Left ventricle myocardium inferior (tissue), 1 donor: ENCODE measurements around the gene PLA2G4B. TPM values are rescaled to one million over a fixed set of nuclear protein-coding genes. Genes with fewer than 3 reads are reported as not detected.

Experiments used
- DNase-seq: peaks from one replicate; pipeline ENCODE4 v3.0.0-alpha.2; 2020
- H3K27ac ChIP-seq: fragments of 200-600 bp; replicated peaks from 2 replicates; pipeline ENCODE4 v1.8.0; 2021
- H3K27me3 ChIP-seq: fragments of 200-600 bp; 2 replicates; pipeline ENCODE4 v1.8.0; 2021; ENCODE audit warnings: low read depth
- H3K36me3 ChIP-seq: fragments of 200-600 bp; 2 replicates; pipeline ENCODE4 v1.8.0; 2021
- H3K4me1 ChIP-seq: fragments of 200-600 bp; 2 replicates; pipeline ENCODE4 v1.8.0; 2021
- H3K4me3 ChIP-seq: fragments of 200-600 bp; 2 replicates; pipeline ENCODE4 v1.8.0; 2021; ENCODE audit warnings: mild to moderate bottlenecking, moderate library complexity
- H3K9me3 ChIP-seq: fragments of 200-600 bp; replicated peaks from 2 replicates; pipeline ENCODE4 v1.8.0; 2021
- intact Hi-C: fragments of 100-400 bp; cut with micrococcal nuclease; formaldehyde crosslinking; loops from one replicate; pipeline ENCODE4 v1.11.0; 2022
- total RNA-seq: library from RNA; stranded (reverse); fragmentation: NEBNext Ultra II Directional; extraction: Animal tissue kit (Norgen Biotek cat#: 25700); gene quantifications from one replicate; pipeline ENCODE4 v1.2.1, GENCODE V29; 2021
- TF ChIP-seq, protein P1 (sequence below): fragments of 200-600 bp; IDR thresholded peaks from 2 replicates; pipeline ENCODE4 v1.8.0; 2021; ENCODE audit warnings: antibody characterized with exemption, mild to moderate bottlenecking, borderline replicate concordance
- donor health status: DM: no; HTN: yes; CAD: no; lungs with severe emphysema.

Gene PLA2G4B
- total RNA-seq, 1 donor from 2014 or later, result 3.8 TPM

GRCh38 chr15:41810651-41811431 lies 27.8 kb upstream of the PLA2G4B start:
- Histone ChIP-seq H3K4me1 (peaks cover 13% of the 10 kb centered on the region), H3K4me3 (no peak overlapping the region), H3K9me3 (no peaks in the 10 kb centered on the region), H3K27me3 (no peaks in the 10 kb centered on the region), H3K27ac (no peak overlapping the region), H3K36me3 (peaks cover 37% of the 10 kb centered on the region)
- TF ChIP-seq, protein P1, sequence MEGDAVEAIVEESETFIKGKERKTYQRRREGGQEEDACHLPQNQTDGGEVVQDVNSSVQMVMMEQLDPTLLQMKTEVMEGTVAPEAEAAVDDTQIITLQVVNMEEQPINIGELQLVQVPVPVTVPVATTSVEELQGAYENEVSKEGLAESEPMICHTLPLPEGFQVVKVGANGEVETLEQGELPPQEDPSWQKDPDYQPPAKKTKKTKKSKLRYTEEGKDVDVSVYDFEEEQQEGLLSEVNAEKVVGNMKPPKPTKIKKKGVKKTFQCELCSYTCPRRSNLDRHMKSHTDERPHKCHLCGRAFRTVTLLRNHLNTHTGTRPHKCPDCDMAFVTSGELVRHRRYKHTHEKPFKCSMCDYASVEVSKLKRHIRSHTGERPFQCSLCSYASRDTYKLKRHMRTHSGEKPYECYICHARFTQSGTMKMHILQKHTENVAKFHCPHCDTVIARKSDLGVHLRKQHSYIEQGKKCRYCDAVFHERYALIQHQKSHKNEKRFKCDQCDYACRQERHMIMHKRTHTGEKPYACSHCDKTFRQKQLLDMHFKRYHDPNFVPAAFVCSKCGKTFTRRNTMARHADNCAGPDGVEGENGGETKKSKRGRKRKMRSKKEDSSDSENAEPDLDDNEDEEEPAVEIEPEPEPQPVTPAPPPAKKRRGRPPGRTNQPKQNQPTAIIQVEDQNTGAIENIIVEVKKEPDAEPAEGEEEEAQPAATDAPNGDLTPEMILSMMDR, result no peak
- DNase-seq, result no peak
- intact Hi-C loops, result loop anchor here (2.0 kb wide), 1 partner anchor 38 kb away; no protein-coding TSS in a partner anchor

GRCh38 chr15:41811432-41812195 lies 27.0 kb upstream of the PLA2G4B start:
- intact Hi-C loops, result loop anchor here (2.0 kb wide), 1 partner anchor 39 kb away; no protein-coding TSS in a partner anchor
- TF ChIP-seq, protein P1, result peak; percentile 94
- no peak overlapping the region for H3K27ac ChIP-seq

GRCh38 chr15:41812820-41813375 lies 25.7 kb upstream of the PLA2G4B start:
- TF ChIP-seq, protein P1, result no peak
- no peaks in the 10 kb centered on the region for H3K9me3 ChIP-seq
- intact Hi-C loops, result no loop called here
- no peak overlapping the region for H3K4me3 ChIP-seq
- peaks cover 56% of the 10 kb centered on the region for H3K36me3 ChIP-seq
- no peaks in the 10 kb centered on the region for H3K27me3 ChIP-seq
- no peak overlapping the region for H3K27ac ChIP-seq
- no peak for DNase-seq
- peaks cover 4% of the 10 kb centered on the region for H3K4me1 ChIP-seq

More at GRCh38 chr15:41811432-41812195, 27.0 kb upstream of the PLA2G4B start:
- peaks cover 44% of the 10 kb centered on the region for H3K36me3 ChIP-seq
- peak; percentile 84 for DNase-seq
- no peak overlapping the region for H3K4me3 ChIP-seq
- peaks cover 7% of the 10 kb centered on the region for H3K4me1 ChIP-seq
- no peaks in the 10 kb centered on the region for H3K9me3 ChIP-seq
- H3K27me3 ChIP-seq, result no peaks in the 10 kb centered on the region

DNA sequence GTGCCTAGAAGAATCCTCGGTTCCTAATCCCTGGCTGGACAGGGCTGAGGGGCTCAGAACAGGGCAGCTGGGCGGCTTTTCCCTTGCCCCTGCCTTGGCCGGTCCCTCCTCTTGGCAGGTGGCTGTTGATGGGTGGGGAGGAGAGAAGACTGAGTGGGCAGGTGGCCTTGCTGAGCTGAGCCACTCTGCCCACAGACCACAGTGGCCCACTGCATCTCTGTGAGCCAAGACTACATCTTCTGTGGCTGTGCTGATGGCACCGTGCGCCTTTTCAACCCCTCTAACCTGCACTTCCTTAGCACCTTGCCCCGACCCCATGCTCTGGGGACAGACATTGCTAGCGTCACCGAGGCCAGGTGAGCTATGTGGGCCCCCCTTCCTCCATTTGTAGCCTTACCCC lies 25.2 kb upstream of the PLA2G4B start:
- DNase-seq, result no peak
- no peaks in the 10 kb centered on the region for H3K27me3 ChIP-seq
- H3K27ac ChIP-seq, result no peak overlapping the region
- intact Hi-C loops, result no loop called here
- H3K4me1 ChIP-seq, result peaks cover 4% of the 10 kb centered on the region
- no peak overlapping the region for H3K4me3 ChIP-seq
- H3K36me3 ChIP-seq, result peaks cover 61% of the 10 kb centered on the region
- no peaks in the 10 kb centered on the region for H3K9me3 ChIP-seq
- TF ChIP-seq, protein P1, result no peak

DNA sequence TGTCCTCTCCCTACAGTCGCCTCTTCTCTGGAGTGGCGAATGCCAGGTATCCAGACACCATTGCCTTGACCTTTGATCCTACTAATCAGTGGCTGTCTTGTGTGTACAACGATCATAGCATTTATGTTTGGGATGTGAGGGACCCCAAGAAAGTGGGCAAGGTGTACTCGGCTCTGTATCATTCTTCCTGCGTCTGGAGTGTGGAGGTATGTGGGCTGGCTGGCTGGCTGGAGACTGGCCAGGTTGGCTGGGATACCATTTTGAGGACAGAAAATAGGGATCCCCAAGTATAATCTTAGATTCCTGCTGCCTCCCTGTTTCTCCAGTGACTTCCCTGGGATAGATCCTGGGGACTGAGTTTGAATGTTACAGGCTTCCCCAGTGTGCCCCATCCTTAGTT lies 24.1 kb upstream of the PLA2G4B start:
- intact Hi-C loops, result no loop called here
- H3K36me3 ChIP-seq, result peaks cover 71% of the 10 kb centered on the region
- H3K4me3 ChIP-seq, result no peak overlapping the region
- no peaks in the 10 kb centered on the region for H3K27me3 ChIP-seq
- TF ChIP-seq, protein P1, result no peak
- peaks cover 4% of the 10 kb centered on the region for H3K4me1 ChIP-seq
- H3K27ac ChIP-seq, result no peak overlapping the region
- no peaks in the 10 kb centered on the region for H3K9me3 ChIP-seq
- no peak for DNase-seq
